ENCODE data around the gene TTC39A. TPM values are rescaled to one million over a fixed set of nuclear protein-coding genes. Genes with fewer than 3 reads are reported as not detected.

The TTC39A gene
- total RNA-seq, 1 donor from 2014 or later, result 1.4 TPM

DNA sequence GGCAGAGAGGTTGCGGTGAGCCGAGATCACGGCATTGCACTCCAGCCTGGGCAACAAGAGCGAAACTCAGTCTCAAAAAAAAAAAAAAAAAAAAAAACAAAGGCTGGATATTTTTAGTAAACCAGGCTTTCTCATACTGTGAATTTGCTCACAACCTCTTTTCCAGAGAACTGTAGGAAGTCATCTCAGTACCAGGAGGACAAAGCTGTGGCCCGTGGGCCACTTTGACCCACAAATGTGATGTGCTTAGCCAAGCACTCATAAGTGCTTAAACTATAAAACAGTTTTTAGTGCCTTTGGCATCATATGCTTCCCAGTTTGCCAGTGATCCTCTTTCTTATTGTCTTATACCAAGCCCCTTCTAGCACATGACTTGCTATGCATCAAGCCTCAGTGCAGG is 47.8 kb downstream of the TTC39A start:
- no peak for FAIRE-seq
- H3K4me1 ChIP-seq (ENCODE audit: insufficient read depth, low read length), result peaks cover 4% of the 10 kb centered on the region
- H3K9me3 Mint-ChIP-seq (ENCODE audit: unreplicated experiment), result no peaks in the 10 kb centered on the region
- no peaks in the 10 kb centered on the region for H3K27me3 ChIP-seq (ENCODE audit: insufficient read depth, low read length)
- peaks cover 9% of the 10 kb centered on the region for H3K4me1 Mint-ChIP-seq (ENCODE audit: low read depth, unreplicated experiment)
- no peak overlapping the region for H3K4me3 ChIP-seq (ENCODE audit: insufficient read depth, low read depth, low read length)
- H3K36me3 Mint-ChIP-seq (ENCODE audit: low read depth, unreplicated experiment), result peaks cover 6% of the 10 kb centered on the region
- no peak for TF ChIP-seq CTCF (IDR thresholded peaks at IDR 0.05; ENCODE audit: insufficient read depth, low read depth, low read length)
- no peak for TF ChIP-seq EZH2 (IDR thresholded peaks at IDR 0.05; ENCODE audit: insufficient read depth, low read length)
- no peaks in the 10 kb centered on the region for H3K27me3 Mint-ChIP-seq (ENCODE audit: low read depth, unreplicated experiment)
- H4K20me1 ChIP-seq (ENCODE audit: insufficient read depth, low read length), result peaks cover 27% of the 10 kb centered on the region
- DNase-seq (ENCODE audit: low read depth), result no peak
- no peaks in the 10 kb centered on the region for H3K9me3 ChIP-seq (ENCODE audit: insufficient read depth, low read depth, low read length)
- peaks cover 3% of the 10 kb centered on the region for H3K36me3 ChIP-seq (ENCODE audit: insufficient read depth, low read length)
- no peak overlapping the region for H3K27ac Mint-ChIP-seq (ENCODE audit: unreplicated experiment)
- H3K79me2 ChIP-seq (ENCODE audit: insufficient read depth, low read length), result no peaks in the 10 kb centered on the region
- H2AFZ ChIP-seq (ENCODE audit: low read depth, low read length), result no peak overlapping the region
- H3K27ac ChIP-seq (ENCODE audit: low read depth, low read length), result no peak overlapping the region
- H3K4me3 Mint-ChIP-seq (ENCODE audit: unreplicated experiment), result no peak overlapping the region
- no peak overlapping the region for H3K4me2 ChIP-seq (ENCODE audit: low read length)
- H3K9ac ChIP-seq (ENCODE audit: low read length), result no peak overlapping the region

GRCh38 chr1:51281807-51282206 is 48.6 kb downstream of the TTC39A start:
- no peak overlapping the region for H3K4me3 ChIP-seq (ENCODE audit: insufficient read depth, low read depth, low read length)
- H2AFZ ChIP-seq (ENCODE audit: low read depth, low read length), result no peak overlapping the region
- H3K36me3 ChIP-seq (ENCODE audit: insufficient read depth, low read length), result peaks cover 3% of the 10 kb centered on the region
- Mint-ChIP-seq H3K27ac (ENCODE audit: unreplicated experiment) (no peak overlapping the region), H3K9me3 (ENCODE audit: unreplicated experiment) (no peaks in the 10 kb centered on the region), H3K36me3 (ENCODE audit: low read depth, unreplicated experiment) (peaks cover 2% of the 10 kb centered on the region), H3K27me3 (ENCODE audit: low read depth, unreplicated experiment) (no peaks in the 10 kb centered on the region), H3K4me3 (ENCODE audit: unreplicated experiment) (no peak overlapping the region), H3K4me1 (ENCODE audit: low read depth, unreplicated experiment) (peaks cover 9% of the 10 kb centered on the region)
- H3K27me3 ChIP-seq (ENCODE audit: insufficient read depth, low read length), result no peaks in the 10 kb centered on the region
- H4K20me1 ChIP-seq (ENCODE audit: insufficient read depth, low read length), result peaks cover 30% of the 10 kb centered on the region
- no peaks in the 10 kb centered on the region for H3K79me2 ChIP-seq (ENCODE audit: insufficient read depth, low read length)
- TF ChIP-seq EZH2 (IDR thresholded peaks at IDR 0.05; ENCODE audit: insufficient read depth, low read length) (no peak), CTCF (IDR thresholded peaks at IDR 0.05; ENCODE audit: insufficient read depth, low read depth, low read length) (no peak)
- H3K27ac ChIP-seq (ENCODE audit: low read depth, low read length), result no peak overlapping the region
- no peaks in the 10 kb centered on the region for H3K9me3 ChIP-seq (ENCODE audit: insufficient read depth, low read depth, low read length)
- FAIRE-seq (no peak), DNase-seq (ENCODE audit: low read depth) (no peak)
- H3K9ac ChIP-seq (ENCODE audit: low read length), result no peak overlapping the region
- H3K4me2 ChIP-seq (ENCODE audit: low read length), result no peak overlapping the region
- peaks cover 4% of the 10 kb centered on the region for H3K4me1 ChIP-seq (ENCODE audit: insufficient read depth, low read length)

- no peak overlapping the region for H3K4me3 Mint-ChIP-seq (ENCODE audit: unreplicated experiment)
- Histone ChIP-seq H3K4me1 (ENCODE audit: insufficient read depth, low read length) (peaks cover 4% of the 10 kb centered on the region), H3K27ac (ENCODE audit: low read depth, low read length) (no peak overlapping the region), H3K9me3 (ENCODE audit: insufficient read depth, low read depth, low read length) (no peaks in the 10 kb centered on the region), H3K27me3 (ENCODE audit: insufficient read depth, low read length) (no peaks in the 10 kb centered on the region), H3K9ac (ENCODE audit: low read length) (no peak overlapping the region), H3K4me3 (ENCODE audit: insufficient read depth, low read depth, low read length) (no peak overlapping the region), H4K20me1 (ENCODE audit: insufficient read depth, low read length) (peaks cover 42% of the 10 kb centered on the region), H3K4me2 (ENCODE audit: low read length) (no peak overlapping the region), H2AFZ (ENCODE audit: low read depth, low read length) (no peak overlapping the region), H3K36me3 (ENCODE audit: insufficient read depth, low read length) (no peaks in the 10 kb centered on the region), H3K79me2 (ENCODE audit: insufficient read depth, low read length) (peaks cover 2% of the 10 kb centered on the region)
- no peaks in the 10 kb centered on the region for H3K27me3 Mint-ChIP-seq (ENCODE audit: low read depth, unreplicated experiment)
- FAIRE-seq, result no peak
- no peaks in the 10 kb centered on the region for H3K9me3 Mint-ChIP-seq (ENCODE audit: unreplicated experiment)
- H3K4me1 Mint-ChIP-seq (ENCODE audit: low read depth, unreplicated experiment), result peaks cover 9% of the 10 kb centered on the region
- no peak for DNase-seq (ENCODE audit: low read depth)
- H3K36me3 Mint-ChIP-seq (ENCODE audit: low read depth, unreplicated experiment), result peaks cover 9% of the 10 kb centered on the region
- TF ChIP-seq CTCF (IDR thresholded peaks at IDR 0.05; ENCODE audit: insufficient read depth, low read depth, low read length), result no peak
- TF ChIP-seq EZH2 (IDR thresholded peaks at IDR 0.05; ENCODE audit: insufficient read depth, low read length), result no peak
- no peak overlapping the region for H3K27ac Mint-ChIP-seq (ENCODE audit: unreplicated experiment)
Observed at GRCh38 chr1:51280321-51280978, 49.9 kb downstream of the TTC39A start.
